ENCODE measurements around the gene FAM13C. TPM values are rescaled to one million over a fixed set of nuclear protein-coding genes. Genes with fewer than 3 reads are reported as not detected.

FAM13C gene
- 0.08 to 0.39 TPM (median 0.24 TPM) in 4 of 5 replicates, not detected in the other for total RNA-seq (2022; extraction: Qiagen RNA extraction)

DNA sequence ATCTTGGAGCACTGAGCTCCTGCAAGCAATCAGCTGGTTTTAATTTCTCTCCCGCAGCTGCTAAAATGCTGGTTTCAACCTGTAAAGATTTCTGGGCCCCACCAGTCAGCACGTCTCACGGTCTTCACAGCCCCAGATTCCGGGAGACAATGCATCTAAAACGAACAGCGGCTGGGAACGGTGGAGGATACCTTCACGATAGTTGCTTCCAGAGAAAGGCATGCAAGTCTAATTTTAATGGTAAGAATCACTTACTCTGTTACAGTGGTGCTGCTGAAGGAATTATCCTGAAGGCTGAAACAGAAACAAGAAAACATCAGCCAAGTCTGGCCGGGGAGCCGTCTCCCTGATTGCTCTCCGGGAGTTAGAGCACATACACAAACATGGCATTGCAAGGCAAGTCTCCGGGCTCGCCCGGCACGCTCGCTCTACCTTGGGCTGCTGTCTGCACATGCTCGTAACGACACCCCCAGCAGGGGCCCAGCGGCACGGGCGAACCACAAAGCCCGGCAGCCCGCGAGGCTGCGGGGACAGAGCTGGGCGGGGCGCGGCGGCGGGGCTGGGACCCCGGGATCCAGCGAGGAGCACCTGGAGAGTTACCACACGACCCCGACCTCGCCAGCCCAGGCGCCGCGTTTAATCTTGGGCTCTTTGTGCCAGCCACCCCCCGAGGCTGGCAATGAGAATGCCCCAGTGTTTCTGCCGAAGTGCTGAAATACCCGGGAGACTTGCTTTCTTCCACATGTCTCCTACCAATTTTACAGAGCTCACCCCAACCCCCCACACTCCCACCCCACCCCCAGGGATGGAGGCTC lies at the start of gene FAM13C:
FAM13C (minus strand) TSS at position 406 of the 815 bp plus-strand sequence; CDS start at position 317, 89 bp downstream.

Other genes with a start within 250 kb of the FAM13C start
- gene PHYHIPL, start 185.9 kb downstream of the FAM13C start, total RNA-seq (2022; extraction: Qiagen RNA extraction), result 0.11 to 0.73 TPM (median 0.35 TPM) in 5 replicates

Measured in A549 treated with Mapracorat at 1 μM for 4 hours (cell line).